ENCODE measurements around the gene CHST8. TPM values are rescaled to one million over a fixed set of nuclear protein-coding genes. Genes with fewer than 3 reads are reported as not detected.
A peak's percentile ranks its signal among the peaks of the same experiment; 100 is the strongest.

Gene CHST8
- polyA plus RNA-seq, 2 of the 4 experiments (the other 2 are of a cell fraction) = not detected

DNA sequence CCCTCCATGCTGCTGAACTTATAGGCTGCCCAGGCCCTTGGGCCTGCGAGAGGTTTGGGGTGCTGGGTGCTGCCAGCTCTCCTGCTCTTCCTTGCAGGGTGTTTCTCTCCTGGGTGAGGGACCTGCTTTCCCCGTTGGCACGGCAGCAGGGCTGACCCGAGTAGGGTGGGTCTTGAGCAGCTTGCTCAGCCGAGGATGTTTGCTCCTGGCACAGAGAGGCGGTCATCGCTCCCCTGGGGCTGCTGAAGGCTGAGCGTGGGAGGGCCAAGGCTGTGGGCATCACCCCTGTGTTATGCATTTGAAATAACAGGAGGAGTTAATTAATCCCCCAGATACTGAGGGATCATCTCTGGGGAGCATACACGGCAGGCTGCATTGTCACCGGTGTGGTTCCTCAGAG is 180.2 kb downstream of the CHST8 start:
- ChIA-PET CTCF (interaction anchor here (1.1 to 5.0 kb wide), 5 partner anchors 22 to 295 kb away, joined by 3 to 39 read pairs (median 7); no protein-coding TSS in a partner anchor), POLR2A (interaction anchor here (0.5 kb wide), 1 partner anchor 333 kb away, joined by 3 read pairs; no protein-coding TSS in a partner anchor)
- no peak overlapping the region for H3K4me3 ChIP-seq
- 73% methylated on average over 10 of the region's 10 CpGs for WGBS (ENCODE audit: missing lambda C conversion rate)
- TF ChIP-seq CHD4 (IDR thresholded peaks at IDR 0.05; ENCODE audit: borderline replicate concordance) = no peak
- 0 out of 5 replicates have a peak, but pooled peaks of 1 of the 2 experiments have one; percentile 21 for TF ChIP-seq EP300 (IDR thresholded peaks at IDR 0.05)
- no peak for TF ChIP-seq ZSCAN20 (CRISPR knock-in tag; IDR thresholded peaks at IDR 0.05)
- no peak for TF ChIP-seq TFCP2L1 (CRISPR knock-in tag; IDR thresholded peaks at IDR 0.05)
- ATAC-seq (no peak), FAIRE-seq (no peak), DNase-seq (ENCODE audit: low read depth in 1 of 2, low spot score in 1 of 2) (no peak)
- H3K4me1 ChIP-seq = peaks cover 75% of the 10 kb centered on the region
- peak overlapping the region; percentile 5; the same call in 1 of the 3 replicates for H3K4me2 ChIP-seq
- H3K9me3 ChIP-seq = no peaks in the 10 kb centered on the region
- peak overlapping the region in 1 of 2 experiments; percentile 90; a peak in 3 of 6 replicates for H3K27ac ChIP-seq

DNA sequence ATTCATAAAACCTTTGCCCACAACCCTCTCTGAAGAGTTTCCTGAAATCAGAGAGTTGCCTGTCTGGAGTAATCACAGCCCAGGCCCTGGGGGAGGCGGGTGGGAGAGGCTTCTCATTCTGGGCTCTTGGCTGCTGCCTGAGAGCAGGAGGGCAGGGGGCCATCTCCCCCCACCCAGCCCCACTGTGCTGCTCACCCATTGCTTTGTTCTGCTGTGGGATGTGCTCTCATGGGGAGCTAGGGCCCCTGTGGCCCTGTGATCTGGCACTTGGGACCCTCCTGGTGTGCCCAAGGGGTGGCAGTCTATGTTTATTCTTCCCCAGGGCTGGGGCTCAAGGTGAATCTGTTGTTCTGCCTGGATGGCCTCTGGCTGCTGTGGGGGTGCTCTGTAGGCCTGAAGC is 181.0 kb downstream of the CHST8 start:
- TF ChIP-seq CBX8 (IDR thresholded peaks at IDR 0.05) (no peak), POLR2A (IDR thresholded peaks at IDR 0.05; ENCODE audit: low read length) (no peak), RCOR1 (IDR thresholded peaks at IDR 0.05; ENCODE audit: low read depth, low read length) (no peak)
- TF ChIP-seq, protein P1, sequence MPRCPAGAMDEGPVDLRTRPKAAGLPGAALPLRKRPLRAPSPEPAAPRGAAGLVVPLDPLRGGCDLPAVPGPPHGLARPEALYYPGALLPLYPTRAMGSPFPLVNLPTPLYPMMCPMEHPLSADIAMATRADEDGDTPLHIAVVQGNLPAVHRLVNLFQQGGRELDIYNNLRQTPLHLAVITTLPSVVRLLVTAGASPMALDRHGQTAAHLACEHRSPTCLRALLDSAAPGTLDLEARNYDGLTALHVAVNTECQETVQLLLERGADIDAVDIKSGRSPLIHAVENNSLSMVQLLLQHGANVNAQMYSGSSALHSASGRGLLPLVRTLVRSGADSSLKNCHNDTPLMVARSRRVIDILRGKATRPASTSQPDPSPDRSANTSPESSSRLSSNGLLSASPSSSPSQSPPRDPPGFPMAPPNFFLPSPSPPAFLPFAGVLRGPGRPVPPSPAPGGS (IDR thresholded peaks at IDR 0.05) = 0 out of 3 replicates have a peak, but pooled peaks have one; percentile 22
- Histone ChIP-seq H3K27ac (peak overlapping the region; percentile 88 to 90; a peak in 5 of 6 replicates), H3K4me3 (no peak overlapping the region), H3K9me3 (no peaks in the 10 kb centered on the region), H3K4me1 (peaks cover 80% of the 10 kb centered on the region), H3K4me2 (peak overlapping the region; percentile 57; the same call in 1 of the 3 replicates)
- 94% methylated on average over 1 of the region's 1 CpG for WGBS (ENCODE audit: missing lambda C conversion rate)
- ATAC-seq (no peak), DNase-seq (ENCODE audit: low read depth in 1 of 2, low spot score in 1 of 2) (no peak), FAIRE-seq (no peak)
- CTCF ChIA-PET = interaction anchor here (0.9 to 5.0 kb wide), 5 partner anchors 8 to 28 kb away, joined by 3 to 48 read pairs (median 3); no protein-coding TSS in a partner anchor
- POLR2A ChIA-PET = no interaction called here

- ATAC-seq (no peak), FAIRE-seq (no peak)
- 91% methylated on average over 9 of the region's 9 CpGs for WGBS (ENCODE audit: missing lambda C conversion rate)
These were observed 181.6 kb downstream of the CHST8 start for GRCh38 chr19:33803383-33803782.

DNA sequence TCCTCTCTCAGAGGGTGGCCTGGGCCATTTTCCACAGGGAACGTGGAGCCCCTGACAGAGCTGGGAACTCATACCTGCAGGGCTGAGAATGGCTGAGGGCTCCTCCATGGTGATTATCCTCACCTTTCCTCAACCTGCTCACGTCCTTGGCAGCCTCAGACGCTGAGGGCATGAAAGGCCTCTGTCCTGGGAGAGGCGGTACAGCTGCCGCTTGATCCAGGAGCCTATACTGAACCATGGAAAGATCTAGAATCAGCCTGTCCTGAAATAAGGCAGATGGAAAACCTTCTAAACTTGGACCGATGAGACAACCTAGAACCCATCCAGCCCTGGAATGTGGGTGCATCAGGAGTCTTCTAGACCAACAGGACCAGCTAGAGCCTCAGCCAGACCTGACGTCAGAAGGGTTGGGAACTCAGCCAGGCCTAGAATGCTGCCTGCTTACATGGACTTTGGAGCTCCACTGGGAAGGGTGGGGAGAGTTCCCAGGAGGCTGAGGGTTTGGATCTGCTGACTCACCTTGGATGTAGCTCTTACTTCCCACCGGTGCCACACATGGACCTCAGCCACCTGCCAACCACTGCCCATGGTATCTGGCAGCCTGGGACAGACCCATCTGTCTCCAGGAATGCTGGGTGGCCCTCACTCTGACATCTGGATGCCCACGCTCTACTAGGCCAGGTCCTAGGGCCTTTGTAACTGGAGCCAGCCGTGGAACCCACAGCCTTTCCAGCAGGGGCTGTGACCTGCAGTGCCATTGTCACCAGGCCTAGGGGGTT is 182.5 kb downstream of the CHST8 start:
- peak; percentile 96 to 99 for DNase-seq (ENCODE audit: low read depth in 1 of 2, low spot score in 1 of 2)
- Histone ChIP-seq H3K9me3 (no peaks in the 10 kb centered on the region), H3K4me2 (peak overlapping the region; percentile 57), H3K4me1 (peaks cover 77% of the 10 kb centered on the region), H3K27ac (peak overlapping the region; percentile 88 to 90), H3K4me3 (no peak overlapping the region)
- 59% methylated on average over 10 of the region's 10 CpGs for WGBS (ENCODE audit: missing lambda C conversion rate)
- POLR2A ChIA-PET = interaction anchor here (0.6 to 1.7 kb wide), 7 partner anchors 8 to 330 kb away, joined by 3 to 9 read pairs (median 4); partner anchors contain the start of gene KCTD15
- ATAC-seq = peak; percentile 76 to 86
- TF ChIP-seq JUN (IDR thresholded peaks at IDR 0.05) (peak; percentile 29 to 42; a peak in 1 of 5 replicates), FOXS1 (CRISPR knock-in tag; IDR thresholded peaks at IDR 0.05) (0 out of 2 replicates have a peak, but pooled peaks have one; percentile 16), HEYL (CRISPR knock-in tag; IDR thresholded peaks at IDR 0.05) (peak; percentile 84), MYC (IDR thresholded peaks at IDR 0.05; ENCODE audit: borderline replicate concordance, low read length) (peak; percentile 67), RARB (CRISPR knock-in tag; IDR thresholded peaks at IDR 0.05) (no peak), NFE2L2 (conservative IDR thresholded peaks at IDR 0.05; ENCODE audit: low read length) (peak; percentile 76), HOXB5 (CRISPR knock-in tag; IDR thresholded peaks at IDR 0.05) (peak; percentile 91), ZNF302 (CRISPR knock-in tag; IDR thresholded peaks at IDR 0.05) (no peak), ZFP36 (IDR thresholded peaks at IDR 0.05; ENCODE audit: borderline replicate concordance, partially characterized antibody) (no peak), EHF (CRISPR knock-in tag; IDR thresholded peaks at IDR 0.05) (peak; percentile 92), MAFK (IDR thresholded peaks at IDR 0.05; ENCODE audit: partially characterized antibody) (peak; percentile 99), FOSL2 (IDR thresholded peaks at IDR 0.05) (no peak), FOSL2 (CRISPR knock-in tag; IDR thresholded peaks at IDR 0.05) (peak; percentile 72), PBX3 (IDR thresholded peaks at IDR 0.05) (no peak), HOXB13 (CRISPR knock-in tag; IDR thresholded peaks at IDR 0.05; ENCODE audit: low read depth) (peak; percentile 89; the same call in 1 of the 2 replicates), JUNB (IDR thresholded peaks at IDR 0.05) (no peak)
- TF ChIP-seq, protein P2, sequence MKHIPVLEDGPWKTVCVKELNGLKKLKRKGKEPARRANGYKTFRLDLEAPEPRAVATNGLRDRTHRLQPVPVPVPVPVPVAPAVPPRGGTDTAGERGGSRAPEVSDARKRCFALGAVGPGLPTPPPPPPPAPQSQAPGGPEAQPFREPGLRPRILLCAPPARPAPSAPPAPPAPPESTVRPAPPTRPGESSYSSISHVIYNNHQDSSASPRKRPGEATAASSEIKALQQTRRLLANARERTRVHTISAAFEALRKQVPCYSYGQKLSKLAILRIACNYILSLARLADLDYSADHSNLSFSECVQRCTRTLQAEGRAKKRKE (CRISPR knock-in tag; IDR thresholded peaks at IDR 0.05; ENCODE audit: low read depth) = peak; percentile 62; the same call in 1 of the 2 replicates
- peak; percentile 99 for FAIRE-seq
- CTCF ChIA-PET = interaction anchor here (0.7 to 5.0 kb wide), 16 partner anchors 8 to 398 kb away, joined by 3 to 48 read pairs (median 4); no protein-coding TSS in a partner anchor

More at GRCh38 chr19:33803383-33803782, 181.6 kb downstream of the CHST8 start:
- no peak for DNase-seq (ENCODE audit: low read depth in 1 of 2, low spot score in 1 of 2)
- ChIA-PET POLR2A (interaction anchor here (1.3 to 1.7 kb wide), 2 partner anchors 8 to 16 kb away, joined by 6 to 9 read pairs; no protein-coding TSS in a partner anchor), CTCF (interaction anchor here (0.7 to 5.0 kb wide), 11 partner anchors 7 to 589 kb away, joined by 3 to 48 read pairs (median 3); no protein-coding TSS in a partner anchor)
- no peaks in the 10 kb centered on the region for H3K9me3 ChIP-seq
- peak overlapping the region; percentile 57 for H3K4me2 ChIP-seq
- peaks cover 80% of the 10 kb centered on the region for H3K4me1 ChIP-seq
- TF ChIP-seq HOXB5 (CRISPR knock-in tag; IDR thresholded peaks at IDR 0.05) (no peak), KDM1A (IDR thresholded peaks at IDR 0.05; ENCODE audit: low read depth) (no peak), CEBPB (IDR thresholded peaks at IDR 0.05) (no peak)
- no peak overlapping the region for H3K4me3 ChIP-seq
- peak overlapping the region; percentile 88 to 90 for H3K27ac ChIP-seq
